NCI-H1417 (cell line): ENCODE data around the gene SNX25.

ENCODE experiments used
- DNase-seq, 3 experiments: peaks; one replicate each; lab custom pipeline; 2025; lab: John Stamatoyannopoulos, UW

SNX25 gene

GRCh38 chr4:185379326-185380295 lies 170.2 kb downstream of the SNX25 start:
- no peak for DNase-seq

- no peak for DNase-seq
These were observed 170.9 kb downstream of the SNX25 start for GRCh38 chr4:185380320-185380719.

GRCh38 chr4:185381288-185382196 lies 172.1 kb downstream of the SNX25 start:
- no peak for DNase-seq

GRCh38 chr4:185382754-185383153 lies 173.4 kb downstream of the SNX25 start:
- DNase-seq: no peak

GRCh38 chr4:185383451-185383850 lies 174.1 kb downstream of the SNX25 start:
- no peak for DNase-seq

- no peak for DNase-seq
These were observed 174.7 kb downstream of the SNX25 start for GRCh38 chr4:185384061-185384460.

GRCh38 chr4:185384930-185385331 lies 175.5 kb downstream of the SNX25 start:
- DNase-seq: no peak

- DNase-seq: no peak
These were observed 178.6 kb downstream of the SNX25 start for GRCh38 chr4:185387957-185388356.

- DNase-seq: no peak
These were observed 181.5 kb downstream of the SNX25 start for GRCh38 chr4:185390941-185391340.

GRCh38 chr4:185392156-185392555 lies 182.8 kb downstream of the SNX25 start:
- DNase-seq: no peak

GRCh38 chr4:185394568-185395237 lies 185.3 kb downstream of the SNX25 start:
- peak in 2 of 3 experiments; percentile 31 to 68 for DNase-seq

GRCh38 chr4:185395238-185395955 lies 186.0 kb downstream of the SNX25 start, which contains the start of gene LRP2BP:
TSS of gene LRP2BP (minus strand) at chr4:185395924. CDS start at chr4:185378186, 17,738 bp downstream.
- peak in 1 of 3 experiments; percentile 68 for DNase-seq

GRCh38 chr4:185395956-185396723 lies 186.7 kb downstream of the SNX25 start:
- peak; percentile 94 to 99 (median 97) for DNase-seq

- peak; percentile 31 to 90 (median 85) for DNase-seq
These were observed 187.5 kb downstream of the SNX25 start, which contains the start of gene ANKRD37 for GRCh38 chr4:185396724-185397385. TSS of gene ANKRD37 (plus strand) at chr4:185396841. CDS start at chr4:185396924, 83 bp downstream.

GRCh38 chr4:185398618-185399017 lies 189.2 kb downstream of the SNX25 start:
- no peak for DNase-seq

- DNase-seq: peak in 1 of 3 experiments; percentile 52
These were observed 190.1 kb downstream of the SNX25 start for GRCh38 chr4:185399466-185399865.

- DNase-seq: peak in 2 of 3 experiments; percentile 1 to 62
These were observed 194.6 kb downstream of the SNX25 start for GRCh38 chr4:185404031-185404430.

GRCh38 chr4:185405296-185405999 lies 196.1 kb downstream of the SNX25 start:
- DNase-seq: no peak

GRCh38 chr4:185408432-185408831 lies 199.0 kb downstream of the SNX25 start:
- DNase-seq: no peak
